ENCODE results near the gene SENP3. TPM values are rescaled to one million over a fixed set of nuclear protein-coding genes. Genes with fewer than 3 reads are reported as not detected.
A peak's percentile ranks its signal among the peaks of the same experiment; 100 is the strongest.

The SENP3 gene
- total and polyA plus RNA-seq, 2 of the 13 experiments (the other 11 are each of a cell fraction or from before 2014, with no cell fraction given): 55.8 to 75.4 TPM

- TF ChIP-seq MYNN (CRISPR knock-in tag; IDR thresholded peaks at IDR 0.05; ENCODE audit: low read depth): 0 out of 2 replicates have a peak, but pooled peaks have one; percentile 77
- TF ChIP-seq SIX1 (CRISPR knock-in tag; IDR thresholded peaks at IDR 0.05; ENCODE audit: borderline replicate concordance): no peak
- TF ChIP-seq STAT5B (CRISPR knock-in tag; IDR thresholded peaks at IDR 0.05): no peak
- 0 out of 2 replicates have a peak, but pooled peaks have one; percentile 53 for TF ChIP-seq ZNF75D (CRISPR knock-in tag; IDR thresholded peaks at IDR 0.05; ENCODE audit: borderline replicate concordance)
- no peak for TF ChIP-seq RARA (CRISPR knock-in tag; IDR thresholded peaks at IDR 0.05)
- no peak for TF ChIP-seq TP53 (CRISPR knock-in tag; conservative IDR thresholded peaks at IDR 0.05)
- peak; percentile 11; the same call in 1 of the 2 replicates for TF ChIP-seq ZNF652 (CRISPR knock-in tag; IDR thresholded peaks at IDR 0.05; ENCODE audit: borderline replicate concordance, low read depth)
- peak; percentile 56 for TF ChIP-seq SAFB2 (CRISPR knock-in tag; IDR thresholded peaks at IDR 0.05; ENCODE audit: borderline replicate concordance, low read depth)
- TF ChIP-seq ZNF331 (CRISPR knock-in tag; IDR thresholded peaks at IDR 0.05): no peak
- TF ChIP-seq ZNF766 (CRISPR knock-in tag; IDR thresholded peaks at IDR 0.05; ENCODE audit: borderline replicate concordance): peak; percentile 52; the same call in 1 of the 2 replicates
- TF ChIP-seq SNAI1 (CRISPR knock-in tag; IDR thresholded peaks at IDR 0.05; ENCODE audit: borderline replicate concordance): peak; percentile 84; the same call in 1 of the 2 replicates
- TF ChIP-seq GPBP1L1 (CRISPR knock-in tag; IDR thresholded peaks at IDR 0.05): no peak
- TF ChIP-seq MAFG (CRISPR knock-in tag; IDR thresholded peaks at IDR 0.05): no peak
- TF ChIP-seq TCF12 (IDR thresholded peaks at IDR 0.05): no peak
- TF ChIP-seq TCF12 (CRISPR knock-in tag; IDR thresholded peaks at IDR 0.05): peak; percentile 84
- TF ChIP-seq ZNF207 (IDR thresholded peaks at IDR 0.05; ENCODE audit: borderline replicate concordance): no peak
- no peak; the same call in 1 of the 2 replicates for TF ChIP-seq FOXK1 (CRISPR knock-in tag; IDR thresholded peaks at IDR 0.05; ENCODE audit: borderline replicate concordance, low read depth)
- peak; percentile 91 for TF ChIP-seq SMAD1 (CRISPR knock-in tag; IDR thresholded peaks at IDR 0.05; ENCODE audit: borderline replicate concordance, low read depth)
- TF ChIP-seq ZBTB40 (IDR thresholded peaks at IDR 0.05): peak; percentile 32; the same call in 1 of the 2 replicates
- peak; percentile 70 for TF ChIP-seq ZBTB40 (CRISPR knock-in tag; IDR thresholded peaks at IDR 0.05)
Observed at GRCh38 chr17:7572588-7573323, 11.0 kb downstream of the SENP3 start (continued).
